HG03354 (cell line): ENCODE measurements around the gene TENM4.

Source experiments
- ATAC-seq: cut with Tn5 transposase; IDR thresholded peaks from one replicate; pipeline ENCODE4 v1.9.1; 2021; ENCODE audit warnings: mild to moderate bottlenecking; ENCODE audit not compliant: unreplicated experiment, poor library complexity, severe bottlenecking

The TENM4 gene

GRCh38 chr11:79110796-79111195 lies 330.0 kb downstream of the TENM4 start:
- no peak for ATAC-seq

GRCh38 chr11:79110321-79110720 lies 330.5 kb downstream of the TENM4 start:
- no peak for ATAC-seq

- no peak for ATAC-seq
Observed at GRCh38 chr11:79108851-79109250, 332.0 kb downstream of the TENM4 start.

GRCh38 chr11:79102840-79103239 lies 338.0 kb downstream of the TENM4 start:
- no peak for ATAC-seq

GRCh38 chr11:79101656-79102055 lies 339.2 kb downstream of the TENM4 start:
- ATAC-seq: no peak

- peak; percentile 92 for ATAC-seq
Observed at GRCh38 chr11:79100093-79100910, 340.5 kb downstream of the TENM4 start.

GRCh38 chr11:79098146-79098545 lies 342.7 kb downstream of the TENM4 start:
- no peak for ATAC-seq

- ATAC-seq: no peak
Observed at GRCh38 chr11:79097246-79097875, 343.5 kb downstream of the TENM4 start.

- no peak for ATAC-seq
Observed at GRCh38 chr11:79095424-79095823, 345.4 kb downstream of the TENM4 start.

GRCh38 chr11:79094616-79095015 lies 346.2 kb downstream of the TENM4 start:
- no peak for ATAC-seq

GRCh38 chr11:79092791-79093353 lies 348.0 kb downstream of the TENM4 start:
- no peak for ATAC-seq

GRCh38 chr11:79090191-79090705 lies 350.6 kb downstream of the TENM4 start:
- ATAC-seq: no peak

GRCh38 chr11:79089601-79090000 lies 351.2 kb downstream of the TENM4 start:
- no peak for ATAC-seq

- ATAC-seq: no peak
Observed at GRCh38 chr11:79088967-79089366, 351.9 kb downstream of the TENM4 start.

GRCh38 chr11:79087961-79088318 lies 352.9 kb downstream of the TENM4 start:
- ATAC-seq: no peak

GRCh38 chr11:79087238-79087960 lies 353.4 kb downstream of the TENM4 start:
- ATAC-seq: no peak

GRCh38 chr11:79086056-79086455 lies 354.8 kb downstream of the TENM4 start:
- ATAC-seq: no peak

GRCh38 chr11:79084382-79084781 lies 356.4 kb downstream of the TENM4 start:
- ATAC-seq: no peak

- no peak for ATAC-seq
Observed at GRCh38 chr11:79083352-79083751, 357.5 kb downstream of the TENM4 start.

GRCh38 chr11:79082907-79083306 lies 357.9 kb downstream of the TENM4 start:
- no peak for ATAC-seq
